Adrenal gland (tissue), 5 donors: ENCODE results near the gene EXOSC3.

Experiments used
- CTCF ChIP-seq, 6 experiments: fragments of 450-650 bp in 4 of 6; fragments of 200-600 bp in 2 of 6; sonication (generic) in 1 of 6; IDR thresholded peaks; 1 replicate in 5 of 6; 2 replicates in 1 of 6; pipeline versions ENCODE4 v1.5.1 to v1.8.0; 2016 to 2021; ENCODE audit warnings: antibody characterized with exemption in 6 of 6, mild to moderate bottlenecking in 2 of 6, moderate library complexity in 1 of 6
- POLR2A ChIP-seq, 2 donors: fragments of 450-650 bp; IDR thresholded peaks; one replicate each; pipeline ENCODE4 v1.6.1; 2017; ENCODE audit warnings: antibody characterized with exemption in 2 of 2, mild to moderate bottlenecking in 2 of 2, moderate library complexity in 1 of 2
- donor health status: DM: no; HTN: no; CAD: no.

DNA sequence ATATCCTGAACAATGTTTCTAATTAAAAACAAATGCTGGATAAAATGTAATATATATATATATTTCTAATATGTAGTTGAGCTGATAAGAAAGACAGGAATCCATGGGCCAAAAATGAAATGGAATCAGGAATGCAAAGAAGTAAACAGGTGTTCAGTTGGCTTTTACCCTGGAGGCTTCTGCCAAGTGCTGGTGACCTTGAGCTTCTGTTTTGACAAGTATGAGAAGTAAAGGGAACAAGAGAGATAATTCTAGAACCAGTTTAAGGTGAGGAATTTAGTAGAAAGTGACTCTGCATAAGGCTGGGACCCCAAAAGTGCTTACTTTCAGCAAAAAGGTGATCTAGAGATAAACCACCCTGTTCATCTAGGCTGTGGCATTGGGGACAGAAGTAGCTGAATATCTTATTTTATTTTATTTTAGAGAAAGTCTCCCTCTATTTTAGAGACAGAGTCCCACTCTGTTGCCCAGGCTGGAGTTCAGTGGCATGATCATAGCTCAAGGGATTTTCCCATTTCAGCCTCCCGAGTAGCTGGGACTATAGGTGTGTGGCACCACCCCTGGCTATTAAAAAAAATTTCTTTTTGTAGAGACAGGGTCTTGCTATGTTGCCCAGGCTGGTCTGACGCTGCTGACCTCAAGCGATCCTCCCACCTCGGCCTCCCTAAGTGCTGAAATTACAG lies 42.8 kb upstream of the EXOSC3 start:
- TF ChIP-seq CTCF (IDR thresholded peaks at IDR 0.05) = no peak
- TF ChIP-seq POLR2A (IDR thresholded peaks at IDR 0.05) = no peak
